OCI-LY1 (cell line): ENCODE data around the gene GMPPB.

Experiments used
- H2AFZ ChIP-seq: fragments of 200-600 bp; sonication (generic), shearing (Covaris generic); 2 replicates; pipeline ENCODE4 v1.6.0; 2014; ENCODE audit warnings: antibody characterized with exemption, mild to moderate bottlenecking, low read length
- H3F3A ChIP-seq: fragments of 200-600 bp; sonication (generic), shearing (Covaris generic); 2 replicates; pipeline ENCODE4 v1.6.0; 2014; ENCODE audit warnings: mild to moderate bottlenecking, antibody characterized with exemption, low read length, moderate library complexity; ENCODE audit not compliant: insufficient read depth
- H3K27ac ChIP-seq: fragments of 200-600 bp; sonication (generic); 2 replicates; pipeline ENCODE4 v1.5.1; 2014; ENCODE audit warnings: low read length, mixed run types, mild to moderate bottlenecking, low read depth; ENCODE audit not compliant: poor library complexity, severe bottlenecking
- H3K27me3 ChIP-seq: fragments of 200-600 bp; sonication (generic); 2 replicates; pipeline ENCODE4 v1.6.0; 2014; ENCODE audit warnings: antibody characterized with exemption, mild to moderate bottlenecking, low read length, moderate library complexity; ENCODE audit not compliant: insufficient read depth
- H3K36me3 ChIP-seq: fragments of 200-600 bp; sonication (generic); 2 replicates; pipeline ENCODE4 v1.6.1; 2014; ENCODE audit warnings: mild to moderate bottlenecking, antibody characterized with exemption, low read length, moderate library complexity, mixed read lengths; ENCODE audit not compliant: insufficient read depth
- H3K4me1 ChIP-seq: fragments of 200-600 bp; sonication (generic); 2 replicates; pipeline ENCODE4 v1.5.1; 2014; ENCODE audit warnings: mild to moderate bottlenecking, low read length, moderate library complexity; ENCODE audit not compliant: insufficient read depth, severe bottlenecking
- H3K4me2 ChIP-seq: fragments of 200-600 bp; sonication (generic), shearing (Covaris generic); 2 replicates; pipeline ENCODE4 v1.6.1; 2014; ENCODE audit warnings: low read length
- H3K4me3 ChIP-seq: fragments of 200-600 bp; sonication (generic); 2 replicates; pipeline ENCODE4 v1.5.1; 2014; ENCODE audit warnings: low read length, low read depth, mild to moderate bottlenecking, mixed read lengths; ENCODE audit not compliant: poor library complexity, severe bottlenecking
- H3K79me2 ChIP-seq: fragments of 200-600 bp; shearing (Covaris generic); 2 replicates; pipeline ENCODE4 v1.6.1; 2016; ENCODE audit warnings: mixed run types, low read length, mixed read lengths; ENCODE audit not compliant: insufficient read depth
- H3K9ac ChIP-seq: fragments of 200-600 bp; sonication (generic), shearing (Covaris generic); 2 replicates; pipeline ENCODE4 v1.6.1; 2014; ENCODE audit warnings: mild to moderate bottlenecking, low read length, mixed read lengths
- H3K9me2 ChIP-seq: fragments of 200-600 bp; sonication (generic), shearing (Covaris generic); 2 replicates; pipeline ENCODE4 v1.6.1; 2014; ENCODE audit warnings: low read depth, mild to moderate bottlenecking, low read length, mixed read lengths
- H3K9me3 ChIP-seq: fragments of 200-600 bp; shearing (Covaris generic); 2 replicates; pipeline ENCODE4 v1.6.1; 2014; ENCODE audit warnings: low read length, mixed read lengths
- H4K20me1 ChIP-seq: fragments of 200-600 bp; sonication (generic), shearing (Covaris generic); 2 replicates; pipeline ENCODE4 v1.6.0; 2016; ENCODE audit warnings: mild to moderate bottlenecking, low read length; ENCODE audit not compliant: insufficient read depth
- EZH2 ChIP-seq: fragments of 200-600 bp; sonication (generic), shearing (Covaris generic); IDR thresholded peaks from 2 replicates; pipeline ENCODE4 v1.8.0; 2017; ENCODE audit warnings: borderline replicate concordance, mixed run types, mild to moderate bottlenecking, antibody characterized with exemption, low read length, moderate library complexity, mixed read lengths
- TF ChIP-seq, protein P1 (sequence below): fragments of 200-600 bp; sonication (generic), shearing (Covaris generic); IDR thresholded peaks from 2 replicates; pipeline ENCODE4 v1.5.1; 2017; ENCODE audit warnings: mild to moderate bottlenecking, antibody characterized with exemption, low read length, moderate library complexity, mixed read lengths

The GMPPB gene

DNA sequence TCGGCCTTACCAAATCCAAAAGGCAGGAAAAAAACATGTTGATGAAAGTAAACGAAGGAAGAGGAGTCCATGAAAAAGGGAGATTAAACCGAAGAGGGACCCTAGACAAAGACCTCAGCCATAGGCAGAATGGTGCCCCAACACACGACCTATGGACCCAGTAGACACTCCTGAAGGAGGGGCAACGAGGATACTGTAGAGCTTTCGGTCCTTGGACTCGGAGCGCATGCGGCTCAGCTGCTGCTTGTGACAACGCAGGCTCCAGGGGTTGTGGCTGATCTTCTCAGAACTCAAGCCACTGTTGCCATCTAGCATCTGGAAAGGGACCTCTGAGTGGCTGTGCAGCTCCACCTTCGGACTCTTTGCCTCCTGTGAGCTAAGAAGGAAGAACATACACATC lies 8.8 kb upstream of the GMPPB start:
- no peak overlapping the region for H2AFZ ChIP-seq
- no peaks in the 10 kb centered on the region for H3K79me2 ChIP-seq
- no peaks in the 10 kb centered on the region for H3K9me3 ChIP-seq
- no peak overlapping the region for H3K9ac ChIP-seq
- no peaks in the 10 kb centered on the region for H3K9me2 ChIP-seq
- H3F3A ChIP-seq = no peaks in the 10 kb centered on the region
- H3K4me3 ChIP-seq = no peak overlapping the region
- no peaks in the 10 kb centered on the region for H4K20me1 ChIP-seq
- no peak overlapping the region for H3K4me2 ChIP-seq
- peaks cover 55% of the 10 kb centered on the region for H3K36me3 ChIP-seq
- H3K27me3 ChIP-seq = no peaks in the 10 kb centered on the region
- H3K4me1 ChIP-seq = no peaks in the 10 kb centered on the region
- H3K27ac ChIP-seq = no peak overlapping the region
- TF ChIP-seq, protein P1, sequence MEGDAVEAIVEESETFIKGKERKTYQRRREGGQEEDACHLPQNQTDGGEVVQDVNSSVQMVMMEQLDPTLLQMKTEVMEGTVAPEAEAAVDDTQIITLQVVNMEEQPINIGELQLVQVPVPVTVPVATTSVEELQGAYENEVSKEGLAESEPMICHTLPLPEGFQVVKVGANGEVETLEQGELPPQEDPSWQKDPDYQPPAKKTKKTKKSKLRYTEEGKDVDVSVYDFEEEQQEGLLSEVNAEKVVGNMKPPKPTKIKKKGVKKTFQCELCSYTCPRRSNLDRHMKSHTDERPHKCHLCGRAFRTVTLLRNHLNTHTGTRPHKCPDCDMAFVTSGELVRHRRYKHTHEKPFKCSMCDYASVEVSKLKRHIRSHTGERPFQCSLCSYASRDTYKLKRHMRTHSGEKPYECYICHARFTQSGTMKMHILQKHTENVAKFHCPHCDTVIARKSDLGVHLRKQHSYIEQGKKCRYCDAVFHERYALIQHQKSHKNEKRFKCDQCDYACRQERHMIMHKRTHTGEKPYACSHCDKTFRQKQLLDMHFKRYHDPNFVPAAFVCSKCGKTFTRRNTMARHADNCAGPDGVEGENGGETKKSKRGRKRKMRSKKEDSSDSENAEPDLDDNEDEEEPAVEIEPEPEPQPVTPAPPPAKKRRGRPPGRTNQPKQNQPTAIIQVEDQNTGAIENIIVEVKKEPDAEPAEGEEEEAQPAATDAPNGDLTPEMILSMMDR = no peak
- no peak for TF ChIP-seq EZH2

GRCh38 chr3:49729966-49730609 lies 6.3 kb upstream of the GMPPB start:
- Histone ChIP-seq H3K9me2 (no peaks in the 10 kb centered on the region), H3K36me3 (peaks cover 48% of the 10 kb centered on the region), H3K9ac (no peak overlapping the region), H3K27ac (no peak overlapping the region), H3K4me3 (no peak overlapping the region), H2AFZ (no peak overlapping the region), H4K20me1 (no peaks in the 10 kb centered on the region), H3K27me3 (no peaks in the 10 kb centered on the region), H3K79me2 (no peaks in the 10 kb centered on the region), H3K4me1 (peaks cover 12% of the 10 kb centered on the region), H3K9me3 (no peaks in the 10 kb centered on the region), H3F3A (no peaks in the 10 kb centered on the region), H3K4me2 (no peak overlapping the region)
- no peak for TF ChIP-seq EZH2
- TF ChIP-seq, protein P1 = no peak

DNA sequence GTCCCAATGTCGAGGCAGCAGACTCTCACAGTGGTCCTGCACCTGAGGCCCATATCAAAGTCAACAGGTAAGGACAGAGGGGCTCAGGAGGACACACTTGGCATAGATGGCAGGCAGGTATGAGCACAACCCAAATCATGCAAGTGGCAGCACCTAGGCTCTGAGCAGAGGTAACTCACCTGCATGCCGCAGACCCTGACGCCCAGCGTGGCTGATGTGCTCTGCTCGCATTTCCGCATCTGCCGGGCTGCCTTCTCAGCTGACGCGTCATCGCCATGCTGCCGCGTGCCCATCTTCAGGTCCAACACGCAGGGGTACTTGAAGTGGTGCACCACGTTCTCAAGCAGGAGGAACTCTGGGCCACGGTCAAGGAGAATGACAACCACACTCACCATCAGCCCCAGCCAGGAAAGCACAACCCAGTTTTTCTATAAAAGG lies 4.2 kb upstream of the GMPPB start:
- Histone ChIP-seq H3K9me2 (no peaks in the 10 kb centered on the region), H3K9me3 (no peaks in the 10 kb centered on the region), H3K4me1 (peaks cover 24% of the 10 kb centered on the region), H2AFZ (no peak overlapping the region), H3K27me3 (no peaks in the 10 kb centered on the region), H3K36me3 (peaks cover 33% of the 10 kb centered on the region), H3K4me3 (no peak overlapping the region), H3K27ac (no peak overlapping the region), H3K79me2 (no peaks in the 10 kb centered on the region), H3F3A (no peaks in the 10 kb centered on the region), H4K20me1 (no peaks in the 10 kb centered on the region), H3K9ac (no peak overlapping the region), H3K4me2 (no peak overlapping the region)
- no peak for TF ChIP-seq EZH2
- TF ChIP-seq, protein P1 = no peak
